GM19025 (cell line): ENCODE data around the gene GPM6B.

ENCODE experiments used
- ATAC-seq: cut with Tn5 transposase; IDR thresholded peaks from one replicate; pipeline ENCODE4 v1.9.1; 2021; ENCODE audit warnings: mild to moderate bottlenecking, low read depth, moderate library complexity; ENCODE audit not compliant: unreplicated experiment

GPM6B gene, protein sequence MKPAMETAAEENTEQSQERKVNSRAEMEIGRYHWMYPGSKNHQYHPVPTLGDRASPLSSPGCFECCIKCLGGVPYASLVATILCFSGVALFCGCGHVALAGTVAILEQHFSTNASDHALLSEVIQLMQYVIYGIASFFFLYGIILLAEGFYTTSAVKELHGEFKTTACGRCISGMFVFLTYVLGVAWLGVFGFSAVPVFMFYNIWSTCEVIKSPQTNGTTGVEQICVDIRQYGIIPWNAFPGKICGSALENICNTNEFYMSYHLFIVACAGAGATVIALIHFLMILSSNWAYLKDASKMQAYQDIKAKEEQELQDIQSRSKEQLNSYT

DNA sequence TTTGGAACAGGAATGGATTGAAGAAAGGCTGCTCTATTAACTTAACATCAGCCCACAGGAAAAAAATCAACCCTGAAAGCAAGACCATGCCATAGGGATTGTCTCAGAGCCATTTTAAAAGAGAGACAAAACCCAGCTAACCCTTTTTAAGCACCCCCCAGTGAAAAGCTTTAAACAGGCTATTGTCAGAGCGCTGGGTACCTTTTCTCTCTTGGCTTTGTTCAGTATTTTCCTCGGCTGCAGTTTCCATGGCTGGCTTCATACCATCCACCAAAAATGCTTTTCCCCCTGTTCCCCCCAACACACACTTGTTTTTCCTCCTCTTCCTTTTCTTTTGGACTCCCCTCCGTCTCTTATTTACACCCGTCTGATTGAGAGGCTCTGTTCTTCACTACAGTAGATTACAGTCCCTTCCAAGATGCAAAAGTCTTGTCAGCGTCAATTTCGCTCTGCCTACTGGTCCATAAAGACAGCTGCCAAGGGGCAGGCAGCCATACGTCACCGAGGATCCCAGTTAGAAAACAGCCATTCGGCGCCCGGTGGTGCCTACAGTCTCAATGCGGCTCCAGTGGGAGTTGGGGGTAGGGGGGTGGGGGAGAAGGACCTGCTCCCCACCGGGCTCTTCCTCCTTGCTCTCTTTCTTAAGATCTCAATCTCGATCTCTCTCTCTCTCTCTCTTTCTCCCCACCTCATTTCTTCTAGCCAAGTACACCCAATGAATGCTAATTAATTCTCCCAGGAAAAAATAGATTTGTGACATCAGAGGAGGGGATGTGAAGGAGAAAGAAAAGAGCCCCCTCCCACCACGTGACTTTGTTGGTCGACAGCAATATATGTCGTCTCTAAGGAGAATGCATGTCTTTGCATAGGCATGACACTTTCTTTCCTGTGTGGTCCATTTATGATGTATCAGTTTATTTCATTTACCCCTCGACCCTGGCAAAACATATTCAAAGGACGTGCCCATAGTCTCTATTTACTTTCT is at the start of gene GPM6B:
Gene GPM6B (minus strand): TSS at position 451 of the 985 bp plus-strand sequence. CDS start 189 bp downstream, at position 262.
- ATAC-seq, result no peak

DNA sequence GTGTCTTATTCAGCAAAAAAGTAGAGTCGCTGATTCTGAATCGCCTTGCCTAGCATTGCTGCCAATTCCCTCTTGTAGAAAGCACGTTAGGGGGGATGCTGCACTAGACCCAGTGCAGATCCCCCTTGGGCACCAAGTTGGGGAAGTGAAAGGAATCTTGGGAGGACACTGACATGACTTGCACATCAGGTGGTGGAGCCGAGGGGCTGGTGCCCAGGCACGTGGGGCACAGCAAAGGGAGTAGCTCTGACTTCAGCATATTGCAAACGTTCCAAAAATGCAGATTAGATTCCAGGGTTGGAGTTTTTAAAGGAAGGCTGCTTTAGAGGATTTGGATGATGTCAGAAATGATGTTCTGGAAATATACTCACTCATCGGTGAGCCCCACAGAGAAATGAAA is 47.4 kb upstream of the GPM6B start:
- ATAC-seq, result no peak

DNA sequence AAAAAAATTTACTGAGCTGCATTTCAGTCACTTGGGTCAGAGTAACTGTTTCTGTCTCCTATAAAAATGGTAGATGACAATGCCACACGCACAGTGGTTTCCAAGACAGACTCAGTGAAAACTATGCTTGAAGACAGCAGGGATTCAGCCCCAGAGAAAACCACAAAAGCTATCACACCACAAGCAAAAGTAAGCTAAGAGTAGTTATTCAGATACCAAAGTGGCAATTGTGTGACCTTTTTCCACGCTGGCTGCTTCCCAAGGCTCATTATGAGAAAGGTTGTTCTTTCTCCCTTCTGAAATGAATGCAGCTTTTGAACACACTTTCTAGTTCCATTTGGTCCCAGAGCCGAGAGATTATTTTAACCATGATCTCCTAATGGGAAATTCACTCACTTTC is 46.4 kb upstream of the GPM6B start:
- ATAC-seq, result no peak

DNA sequence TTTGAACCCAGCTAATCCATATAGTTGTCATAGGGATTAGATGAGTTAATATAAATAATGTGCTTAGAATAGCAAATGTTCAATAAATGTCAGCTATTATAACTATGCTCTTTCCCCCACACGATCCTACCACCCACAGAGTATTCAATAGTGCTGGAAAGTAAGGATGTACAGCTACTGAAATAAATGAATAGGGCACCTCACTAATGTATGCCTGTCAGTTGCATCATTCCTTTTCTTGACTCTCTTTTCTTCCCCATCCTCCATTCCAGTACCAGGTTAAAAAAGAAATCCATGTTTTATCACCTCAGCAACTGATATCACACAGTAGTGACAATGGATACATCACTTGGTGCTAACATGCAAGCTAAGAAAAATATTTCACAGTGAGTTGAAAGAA is 42.8 kb upstream of the GPM6B start:
- ATAC-seq, result no peak

DNA sequence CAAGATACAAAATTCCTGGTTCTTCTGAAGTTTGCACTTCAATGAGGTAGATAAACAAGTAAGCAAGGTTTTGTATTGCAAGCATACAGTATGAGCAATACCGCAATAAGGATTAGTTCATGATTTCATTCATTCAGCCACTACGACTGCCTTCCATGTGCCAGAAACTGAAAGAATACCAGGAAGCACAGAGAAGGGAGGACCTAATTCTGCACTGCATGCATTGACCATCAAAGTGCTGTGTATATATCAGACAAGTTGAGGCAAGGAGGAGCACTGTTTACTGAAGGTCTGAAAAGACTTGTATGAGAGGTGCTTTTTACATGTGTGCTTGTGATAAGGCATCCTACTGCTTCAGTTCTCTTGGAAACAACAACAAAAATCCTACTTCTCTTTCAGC is 40.9 kb upstream of the GPM6B start:
- ATAC-seq, result no peak

DNA sequence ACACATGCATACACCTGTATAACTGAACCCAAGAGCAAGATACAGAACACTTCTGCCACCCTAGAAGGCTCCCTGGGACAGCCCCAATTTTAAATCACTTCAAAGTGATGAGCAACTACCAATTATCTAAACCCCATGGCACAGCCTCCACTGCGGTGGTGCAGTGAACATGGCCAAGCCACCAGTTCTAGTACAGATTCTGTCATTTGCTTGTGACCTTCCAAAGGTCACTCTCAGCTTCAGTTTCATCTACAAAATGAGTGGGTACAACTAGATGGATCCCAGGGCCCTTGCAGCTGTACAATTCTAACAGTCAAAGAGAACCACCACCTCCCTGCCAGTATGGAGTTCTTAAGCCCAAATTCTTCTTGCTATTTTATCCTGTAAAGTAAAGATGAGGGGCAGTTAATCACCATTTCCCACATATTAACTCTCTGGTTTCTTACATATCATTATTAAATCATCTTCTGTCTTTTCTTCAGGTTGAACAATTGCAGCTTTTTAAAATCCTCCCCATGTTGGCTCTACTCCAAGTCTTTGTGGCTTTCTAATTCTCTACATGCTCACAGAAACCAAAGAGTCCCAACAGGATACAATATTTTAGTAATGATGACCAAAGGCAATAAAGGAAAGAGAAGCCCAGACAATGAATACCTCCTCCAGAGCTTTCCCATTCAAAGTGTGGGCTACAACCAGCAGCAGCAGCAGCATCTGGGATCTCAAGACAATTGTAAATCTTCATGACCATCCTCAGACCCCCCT is 39.0 kb upstream of the GPM6B start:
- ATAC-seq, result peak; percentile 56

DNA sequence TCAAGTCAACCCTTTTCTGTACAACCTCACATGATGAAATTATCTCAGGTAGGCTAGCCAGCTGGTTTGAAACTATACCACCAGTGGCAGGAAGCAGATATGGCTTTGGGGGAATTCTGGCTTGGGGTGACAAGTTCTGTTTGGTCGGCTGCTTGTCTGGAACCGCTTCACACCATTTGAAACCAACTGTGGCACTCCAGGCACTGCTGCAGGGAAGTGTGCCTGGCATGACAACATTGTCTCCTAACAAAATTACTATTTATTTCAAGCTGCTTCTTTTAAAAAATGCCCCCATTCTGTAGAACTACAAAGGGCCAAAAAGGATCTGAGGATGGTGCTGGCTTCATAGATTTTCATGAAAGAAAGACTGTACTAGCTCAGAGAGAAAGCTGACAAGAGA is 37.1 kb upstream of the GPM6B start:
- no peak for ATAC-seq

GRCh38 chrX:13852001-13852695 is 35.3 kb upstream of the GPM6B start:
- no peak for ATAC-seq

DNA sequence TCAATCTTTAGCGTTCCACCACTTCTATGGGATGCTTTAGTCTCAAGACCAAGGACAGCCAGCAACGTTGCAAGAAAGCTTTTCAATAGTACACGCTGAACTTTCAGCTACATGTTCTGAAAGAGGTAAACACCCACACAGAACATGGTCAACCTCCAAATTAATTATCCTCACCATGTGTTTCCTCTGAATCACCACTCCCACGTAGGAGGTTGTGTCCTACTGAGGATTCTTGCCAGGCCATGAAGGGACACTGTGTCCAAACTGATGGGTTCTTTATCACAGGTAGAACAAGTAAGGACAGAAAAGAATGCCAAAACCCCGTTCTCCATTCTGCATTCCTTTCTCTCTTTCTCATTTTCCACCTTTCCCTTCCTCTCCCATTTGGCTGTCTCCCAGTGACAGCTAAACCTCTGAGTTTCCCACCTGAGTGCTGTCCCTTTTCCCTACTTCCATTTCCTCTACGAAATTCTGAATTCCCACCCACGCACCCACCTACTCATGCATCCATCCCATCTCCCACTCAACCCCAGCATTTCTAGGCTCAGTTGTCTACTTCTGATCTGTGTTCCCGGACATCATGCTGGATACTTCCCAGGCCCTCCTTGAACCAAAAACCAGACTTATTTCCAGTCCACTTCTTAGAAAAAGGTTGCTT is 29.0 kb upstream of the GPM6B start:
- no peak for ATAC-seq

DNA sequence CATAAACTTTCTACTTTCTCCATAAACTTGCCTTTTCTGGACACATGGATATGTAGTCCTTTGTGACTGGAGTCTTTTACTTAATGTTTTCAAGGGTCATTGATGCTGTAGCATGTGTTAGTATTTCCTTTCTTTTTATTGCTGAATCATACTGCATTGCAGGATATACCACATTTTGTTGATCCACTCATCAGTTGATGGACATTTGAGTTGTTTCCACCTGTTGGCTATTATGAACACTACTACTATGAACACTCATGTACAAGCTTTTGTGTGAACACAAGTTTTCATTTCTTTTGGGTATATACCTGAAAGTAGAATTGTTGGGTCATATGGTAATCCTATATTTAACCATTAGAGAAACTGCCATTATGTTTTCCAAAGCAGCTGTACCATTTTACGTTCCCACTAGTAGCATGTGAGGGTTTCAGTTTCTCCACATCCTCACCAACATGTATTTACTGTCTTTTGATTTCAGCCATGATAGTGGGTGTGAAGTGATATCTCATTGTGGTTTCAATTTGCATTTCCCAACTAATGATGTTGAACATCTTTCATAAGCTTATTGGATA is 26.3 kb upstream of the GPM6B start:
- ATAC-seq, result no peak

DNA sequence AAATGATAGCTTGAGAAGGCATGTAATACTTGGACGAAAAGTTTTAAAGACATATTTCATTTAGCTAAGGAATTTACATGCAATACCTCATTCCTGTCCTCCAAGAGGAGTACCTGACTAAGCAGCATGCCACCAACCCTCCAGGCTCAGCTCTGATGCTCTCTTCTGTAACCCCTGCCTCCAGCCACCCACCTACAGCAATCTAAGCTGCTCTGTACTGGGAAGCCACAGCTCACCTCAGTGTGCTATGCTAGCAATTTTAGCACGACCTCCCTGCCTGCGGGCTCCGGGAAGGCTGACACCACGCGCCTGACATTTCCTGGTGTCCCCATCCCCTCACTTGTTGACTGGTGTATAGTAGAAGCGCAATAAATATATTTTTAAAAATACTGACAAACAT is 23.2 kb upstream of the GPM6B start:
- ATAC-seq, result no peak

DNA sequence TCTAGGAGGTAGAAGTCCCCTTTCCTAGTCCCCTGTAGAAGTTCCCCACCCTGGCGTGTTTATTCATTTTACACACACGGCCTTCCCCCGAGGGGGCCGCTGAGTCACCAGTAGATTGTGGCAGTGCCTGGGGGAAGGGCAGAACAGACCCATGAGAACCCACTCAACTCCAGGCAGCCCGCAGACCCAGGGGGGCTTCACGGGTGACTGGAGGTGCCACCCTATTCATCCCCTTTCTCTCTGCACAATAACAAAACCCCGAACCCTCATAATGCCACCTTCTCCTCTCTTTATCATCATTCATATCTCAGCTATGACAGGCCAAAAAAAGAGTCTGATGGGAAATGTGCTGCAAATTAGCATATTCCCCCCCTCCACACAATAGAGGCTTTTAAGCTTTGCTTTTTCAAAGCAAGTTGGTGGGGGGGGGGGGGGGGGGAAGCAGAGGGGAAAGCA is 20.4 kb upstream of the GPM6B start:
- ATAC-seq, result no peak

DNA sequence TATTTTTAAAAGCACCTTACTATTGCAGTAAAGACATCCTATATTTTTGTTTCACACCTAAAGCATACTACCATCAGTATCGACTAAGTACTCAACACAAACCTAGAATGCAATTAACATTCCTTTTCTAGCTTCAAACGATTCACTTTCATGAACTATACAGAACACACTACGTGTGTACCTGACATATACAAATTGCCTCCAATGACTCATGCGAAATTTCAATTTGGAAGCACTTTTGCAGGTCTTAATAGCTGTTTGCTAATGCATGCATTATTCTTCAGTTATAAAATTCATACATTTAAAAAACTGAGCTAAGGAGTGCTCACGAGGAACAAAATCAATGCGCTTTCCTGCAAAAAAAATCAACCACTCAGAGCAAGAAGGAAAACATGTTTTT is 19.7 kb upstream of the GPM6B start:
- ATAC-seq, result no peak

DNA sequence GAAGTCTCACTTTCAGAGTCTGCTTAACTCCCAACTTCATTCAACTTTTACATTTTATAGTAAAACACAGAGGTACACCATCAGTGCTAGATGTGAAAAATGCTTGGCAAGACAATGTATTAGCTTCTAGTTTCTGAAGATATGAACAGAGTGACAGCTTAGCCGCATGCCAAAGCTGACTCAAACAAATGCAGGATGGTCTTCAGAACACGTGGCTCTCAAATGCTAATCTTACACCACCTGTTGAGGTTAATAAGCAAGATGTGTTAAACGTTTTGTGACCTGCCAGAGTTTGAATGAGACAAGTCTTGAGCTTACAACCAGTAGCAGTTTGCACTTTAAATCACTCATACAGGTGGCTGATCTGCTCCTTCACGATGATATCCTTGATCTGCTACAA is 18.9 kb upstream of the GPM6B start:
- ATAC-seq, result no peak

GRCh38 chrX:13834355-13834754 is 17.5 kb upstream of the GPM6B start:
- no peak for ATAC-seq

GRCh38 chrX:13829983-13830382 is 13.1 kb upstream of the GPM6B start:
- ATAC-seq, result no peak

GRCh38 chrX:13828392-13828791 is 11.5 kb upstream of the GPM6B start:
- ATAC-seq, result no peak

DNA sequence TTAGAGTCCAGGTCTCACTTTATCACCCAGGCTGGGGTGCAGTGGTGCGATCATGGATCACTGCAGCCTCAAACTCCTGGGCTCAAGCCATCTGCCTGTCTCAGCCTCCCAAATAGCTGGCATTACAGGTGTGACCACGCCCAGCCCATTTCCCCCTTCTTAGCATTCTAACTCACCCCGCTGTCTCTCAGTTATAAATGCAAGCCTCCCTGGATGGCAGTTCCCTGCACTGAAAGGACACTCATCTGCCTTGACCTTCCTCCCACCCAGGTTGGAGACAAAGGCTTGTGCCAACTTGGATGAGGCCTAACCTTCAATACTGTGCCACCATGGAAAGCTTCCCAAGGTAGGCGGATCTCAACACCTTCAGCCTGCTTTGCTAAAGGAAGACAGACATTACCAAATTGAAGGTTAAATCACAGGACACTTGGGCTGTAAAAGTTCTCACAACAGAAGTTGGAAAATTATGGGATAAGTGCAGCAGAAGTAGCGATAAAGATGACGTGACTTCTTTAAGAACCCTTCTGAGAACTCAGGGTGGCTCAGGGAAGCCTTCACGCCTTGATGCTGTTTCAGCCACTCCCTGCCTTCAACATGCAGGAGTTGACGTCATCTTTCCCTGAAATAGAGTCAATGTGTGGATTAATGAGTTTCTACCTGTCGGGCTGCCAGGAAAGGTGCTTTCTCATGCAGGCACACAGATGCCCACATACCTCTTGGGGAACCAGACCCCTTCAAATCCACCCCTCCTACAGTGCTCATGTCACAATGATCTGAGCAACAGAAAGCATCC is 10.6 kb upstream of the GPM6B start:
- ATAC-seq, result no peak

DNA sequence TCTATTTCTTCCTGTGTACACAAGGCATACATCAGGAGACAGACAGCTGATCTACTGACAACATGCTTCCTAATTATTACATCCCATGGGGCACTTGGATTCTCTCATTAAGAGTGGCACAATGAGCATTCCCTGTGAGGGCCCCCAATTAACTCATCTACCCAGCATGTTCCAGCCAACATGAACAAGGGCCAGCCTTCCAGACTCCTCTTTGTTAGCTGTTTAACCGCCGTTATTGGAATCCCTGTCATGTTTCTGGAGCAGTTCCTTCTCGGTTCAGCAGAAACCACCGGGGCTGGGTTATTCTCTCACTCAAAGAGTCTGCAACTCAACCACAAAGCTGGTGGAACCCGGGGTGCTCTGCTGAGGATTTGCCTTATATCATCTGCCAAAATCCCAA is 9.9 kb upstream of the GPM6B start:
- no peak for ATAC-seq
